ENCODE data around the gene ACTL7A.

- TF ChIP-seq EP300 (IDR thresholded peaks at IDR 0.05) = no peak
- TF ChIP-seq CTCF (IDR thresholded peaks at IDR 0.05) = no peak
These were observed 49.8 kb downstream of the ACTL7A start for GRCh38 chr9:108911820-108912219.

Data from tibial nerve (tissue), 4 donors.